GM19193 (cell line): ENCODE measurements around the gene TMCO6.
A peak's percentile ranks its signal among the peaks of the same experiment; 100 is the strongest.

Experiments
- POLR2A ChIP-seq: IDR thresholded peaks from 4 replicates; pipeline ENCODE4 v1.6.1; 2011; ENCODE audit not compliant: insufficient read depth, insufficient read length; ENCODE audit errors: extremely low read depth

Gene TMCO6

DNA sequence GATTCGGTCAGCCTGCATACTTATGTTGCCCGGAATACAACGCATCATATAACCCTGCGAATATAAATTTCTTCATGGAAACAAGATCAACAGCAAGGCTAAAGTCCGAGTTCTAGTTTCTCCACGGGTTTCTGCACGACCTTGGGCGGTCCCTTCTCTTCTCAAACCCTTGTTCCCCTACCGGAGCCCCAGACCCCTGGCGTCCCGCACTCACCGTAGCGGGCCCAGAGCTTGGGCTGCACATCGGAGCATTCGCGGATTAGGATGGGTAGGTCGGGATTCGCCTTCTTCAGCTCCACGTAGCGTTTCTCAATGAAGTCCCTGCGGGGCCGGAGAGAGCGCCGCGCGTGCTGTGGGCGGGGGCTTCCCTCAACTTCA lies 7.8 kb downstream of the TMCO6 start:
- TF ChIP-seq POLR2A: no peak

DNA sequence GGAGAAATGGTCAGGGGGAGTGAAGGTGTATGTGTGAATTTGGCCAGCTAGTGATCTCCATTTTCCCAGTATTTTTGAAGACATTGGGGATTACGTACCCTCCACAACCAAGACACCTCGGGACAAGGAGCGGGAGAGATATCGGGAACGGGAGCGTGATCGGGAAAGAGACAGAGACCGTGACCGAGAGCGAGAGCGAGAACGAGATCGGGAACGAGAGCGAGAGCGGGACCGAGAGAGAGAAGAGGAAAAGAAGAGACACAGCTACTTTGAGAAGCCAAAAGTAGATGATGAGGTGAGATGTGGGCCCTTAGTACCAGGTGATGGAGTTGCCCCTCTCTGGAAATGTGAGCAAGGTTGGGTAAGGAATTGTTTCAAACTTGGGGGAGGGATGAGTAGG lies 19.6 kb downstream of the TMCO6 start:
- no peak for TF ChIP-seq POLR2A

DNA sequence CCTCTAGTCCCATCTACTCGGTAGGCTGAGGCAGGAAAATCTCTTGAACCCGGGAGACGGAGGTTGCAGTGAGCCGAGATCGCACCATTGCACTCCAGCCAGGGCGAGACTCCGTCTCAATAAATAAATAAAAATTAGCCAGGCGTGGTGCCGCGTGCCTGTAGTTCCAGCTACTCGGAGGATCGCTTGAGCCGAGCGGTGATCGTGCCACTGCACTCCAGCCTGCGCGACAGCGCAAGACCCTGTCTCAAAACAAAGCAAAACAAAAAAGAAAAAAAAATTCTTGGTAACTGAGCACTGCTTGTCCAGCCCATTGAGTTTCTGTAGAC lies 24.7 kb downstream of the TMCO6 start:
- TF ChIP-seq POLR2A: no peak

DNA sequence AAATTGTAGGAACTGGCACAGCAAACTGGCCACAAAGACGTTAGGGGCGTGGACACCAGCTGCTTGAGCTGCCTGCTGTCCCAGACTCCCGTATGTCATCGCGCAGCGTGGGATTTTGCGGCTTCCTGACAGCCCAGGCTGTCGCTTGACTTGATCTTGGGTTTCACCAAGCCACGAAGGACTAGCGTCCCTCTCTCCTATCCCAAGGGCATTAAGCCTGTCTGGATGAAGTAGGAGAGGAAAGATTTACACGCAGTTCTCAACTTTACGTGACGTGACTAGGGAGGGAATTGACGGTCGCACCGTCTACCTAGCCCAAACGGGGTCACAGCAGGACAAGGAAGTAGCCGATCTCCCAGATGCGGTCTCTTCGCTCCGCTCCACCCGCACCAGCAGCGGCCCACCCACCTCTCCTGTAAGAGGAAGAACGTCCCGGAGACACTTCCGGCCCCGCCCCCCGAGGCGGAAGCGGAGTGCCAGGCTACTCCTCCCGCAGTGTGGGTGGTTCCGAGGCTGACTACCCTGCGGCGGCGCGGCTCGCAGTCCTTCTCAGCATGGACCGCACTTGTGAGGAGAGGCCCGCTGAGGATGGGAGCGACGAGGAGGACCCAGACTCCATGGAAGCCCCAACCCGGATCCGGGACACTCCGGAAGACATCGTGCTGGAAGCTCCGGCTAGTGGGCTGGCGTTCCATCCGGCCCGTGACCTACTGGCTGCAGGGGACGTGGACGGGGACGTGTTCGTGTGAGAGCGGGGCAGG lies 25.3 kb downstream of the TMCO6 start, which contains the start of gene WDR55:
Gene WDR55 (plus strand): TSS at position 546 of the 761 bp plus-strand sequence. CDS start 9 bp downstream, at position 555.
- TF ChIP-seq POLR2A: peak; percentile 88

DNA sequence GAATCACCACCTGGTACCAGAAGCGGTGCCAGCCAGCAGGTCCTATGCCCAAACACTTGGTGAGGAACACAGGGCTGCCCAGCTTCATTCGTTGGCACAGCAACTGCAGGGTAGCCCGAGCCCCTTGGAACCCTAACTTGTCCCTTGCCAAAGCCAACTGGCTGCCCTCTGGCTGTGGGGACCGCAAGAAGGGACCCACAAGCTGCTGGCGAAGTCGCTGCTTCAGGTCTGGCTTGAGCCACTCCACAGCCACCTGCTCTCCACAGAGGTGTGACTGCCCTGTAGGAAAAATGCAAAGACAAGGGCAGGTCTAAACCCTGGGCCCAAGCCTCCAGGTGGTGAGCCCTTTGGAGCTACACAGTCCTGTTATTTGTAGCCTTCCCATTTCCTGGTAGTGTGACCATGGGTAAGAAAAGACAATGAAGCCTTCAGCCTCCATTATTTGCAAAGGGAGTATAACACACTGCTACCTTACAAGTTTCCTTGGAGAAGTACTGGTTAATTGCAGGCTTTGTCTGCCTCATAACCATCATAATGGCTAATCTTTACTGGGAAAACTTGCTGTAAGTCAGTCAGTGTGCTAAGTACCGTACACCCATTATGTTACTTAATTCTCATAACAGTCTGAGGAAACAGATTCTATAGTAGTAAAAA lies 32.3 kb downstream of the TMCO6 start:
- no peak for TF ChIP-seq POLR2A

DNA sequence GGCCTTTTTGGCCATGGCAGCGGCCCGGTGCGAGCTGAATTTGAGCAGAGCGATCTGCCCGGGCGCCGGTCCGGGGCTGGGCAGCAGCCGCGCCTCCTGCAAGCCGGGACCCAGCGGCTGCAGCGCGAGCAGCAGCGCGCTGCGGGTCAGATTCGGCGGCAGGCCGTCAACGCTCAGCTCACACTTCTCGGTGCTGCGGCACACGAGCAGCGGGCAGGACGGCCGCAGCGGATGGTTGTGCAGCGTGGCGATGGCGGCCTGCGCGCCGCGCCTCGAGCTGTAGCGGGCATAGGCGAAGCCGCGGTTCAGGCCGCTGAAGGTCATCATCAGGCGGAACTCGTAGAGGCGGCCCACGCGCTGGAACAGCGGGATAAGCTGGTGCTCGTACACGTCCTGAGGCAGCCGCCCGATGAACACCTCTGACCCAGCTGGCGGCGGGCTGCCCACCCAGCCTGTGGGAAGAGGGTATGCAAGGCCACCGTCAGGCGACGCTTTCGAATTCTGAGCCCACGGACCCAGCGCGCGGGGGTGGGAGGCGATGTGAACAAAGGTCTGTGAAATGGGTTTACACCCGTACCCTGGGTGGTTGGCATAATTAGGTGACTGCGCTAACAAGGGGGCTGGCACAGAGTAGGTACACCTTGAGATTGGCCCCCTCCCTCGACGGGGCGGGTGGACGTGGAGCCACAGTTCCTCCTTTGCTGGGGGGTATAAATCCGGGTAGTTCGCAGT lies 33.4 kb downstream of the TMCO6 start:
- peak; percentile 17 for TF ChIP-seq POLR2A

DNA sequence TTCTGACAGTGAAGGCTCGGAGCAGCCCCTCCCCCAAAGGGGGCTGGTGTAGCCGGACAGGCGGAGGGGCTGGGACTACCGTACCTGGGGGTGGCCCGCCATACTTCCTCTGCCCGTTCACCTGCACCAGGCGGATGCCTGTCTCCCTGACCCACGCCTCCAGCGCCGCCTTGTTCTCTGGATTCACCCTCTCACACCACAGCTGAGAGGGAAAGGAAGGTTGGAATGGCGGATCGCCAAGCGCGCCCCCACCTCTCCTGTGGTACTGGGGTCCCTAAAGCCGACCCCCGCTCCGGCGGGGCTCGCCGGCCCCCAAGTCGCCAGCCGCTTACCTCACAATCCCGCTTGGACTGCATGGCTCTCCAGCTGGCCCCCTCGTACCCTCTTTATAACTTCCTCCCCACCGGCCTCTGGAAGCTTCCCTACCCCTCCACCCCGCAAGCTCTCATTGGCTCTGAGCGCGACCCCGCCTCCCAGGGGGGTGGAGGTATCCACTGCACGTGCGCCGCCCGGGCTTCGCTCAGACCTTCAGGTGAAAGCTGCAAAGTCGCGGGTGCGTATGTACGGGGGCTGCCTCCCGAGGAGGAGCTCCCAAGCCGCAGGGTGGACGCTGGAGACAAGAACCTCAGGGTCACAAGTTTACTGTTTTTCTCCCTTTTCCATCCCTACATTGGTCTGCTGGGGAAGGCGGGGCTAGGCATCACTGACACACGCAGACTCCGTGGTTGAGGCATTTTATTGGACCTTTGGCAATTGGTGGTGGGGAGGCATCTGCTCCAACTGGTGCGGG lies 34.1 kb downstream of the TMCO6 start, which contains the start of gene DND1:
Gene DND1 (minus strand): TSS at position 390 of the 790 bp plus-strand sequence. CDS start 34 bp downstream, at position 356.
- no peak for TF ChIP-seq POLR2A

DNA sequence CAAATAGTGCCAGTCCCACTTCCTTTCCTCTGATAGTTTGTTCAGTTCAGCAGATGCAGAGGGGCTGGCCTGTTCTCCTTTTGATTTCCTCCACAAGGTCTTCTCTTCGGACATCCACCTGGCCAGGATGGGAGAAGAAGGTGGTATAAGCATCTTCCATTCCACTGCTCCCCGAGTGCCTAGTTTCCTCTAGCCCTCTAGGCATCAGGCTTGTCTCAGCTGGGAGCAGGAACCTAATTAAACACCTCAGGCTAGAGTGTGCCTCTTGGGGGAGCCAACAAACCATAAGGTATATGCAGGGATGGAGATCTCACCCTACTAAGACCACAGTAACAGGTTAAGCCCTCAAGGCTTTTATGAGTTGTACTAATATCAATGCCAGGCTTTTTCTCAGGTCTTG lies 35.0 kb downstream of the TMCO6 start:
- no peak for TF ChIP-seq POLR2A

DNA sequence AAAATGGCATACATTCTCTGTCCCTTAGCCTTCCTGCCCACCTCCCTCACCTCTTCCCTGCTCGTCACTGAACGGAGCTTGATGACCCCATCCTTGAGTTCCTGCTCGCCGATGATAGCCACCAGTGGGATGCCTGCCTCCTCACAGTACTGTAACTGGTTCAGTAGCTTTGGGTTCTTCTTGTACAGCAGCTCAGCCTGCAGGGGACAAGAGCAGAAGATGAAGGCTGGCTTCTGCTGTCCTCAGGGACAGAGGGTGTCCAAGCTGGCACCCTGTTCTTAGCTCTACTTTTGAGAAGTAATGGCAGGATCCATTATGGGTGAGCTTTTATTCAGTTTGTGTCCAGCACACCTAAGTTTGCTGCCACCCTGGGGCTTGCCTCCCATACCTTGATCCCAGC lies 35.4 kb downstream of the TMCO6 start:
- no peak for TF ChIP-seq POLR2A

DNA sequence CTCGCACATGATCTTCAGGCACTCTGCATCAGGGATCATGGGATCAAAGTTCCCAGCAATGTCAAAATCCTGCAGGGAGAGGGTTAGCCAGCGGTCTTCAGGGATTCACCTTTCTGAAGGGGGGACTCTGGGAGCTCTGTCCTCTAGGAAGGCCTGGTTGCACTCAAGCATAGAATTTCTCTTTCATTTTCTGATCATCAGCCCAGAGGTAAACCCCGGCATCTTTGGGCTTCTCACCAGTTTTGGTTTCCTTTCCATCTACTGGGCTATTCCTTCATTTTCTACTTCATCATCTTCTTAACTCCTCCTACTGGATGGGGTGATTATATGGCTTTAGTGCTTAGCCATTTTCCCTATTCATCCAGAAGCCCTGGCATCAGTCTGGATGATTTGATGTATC lies 38.7 kb downstream of the TMCO6 start:
- no peak for TF ChIP-seq POLR2A

DNA sequence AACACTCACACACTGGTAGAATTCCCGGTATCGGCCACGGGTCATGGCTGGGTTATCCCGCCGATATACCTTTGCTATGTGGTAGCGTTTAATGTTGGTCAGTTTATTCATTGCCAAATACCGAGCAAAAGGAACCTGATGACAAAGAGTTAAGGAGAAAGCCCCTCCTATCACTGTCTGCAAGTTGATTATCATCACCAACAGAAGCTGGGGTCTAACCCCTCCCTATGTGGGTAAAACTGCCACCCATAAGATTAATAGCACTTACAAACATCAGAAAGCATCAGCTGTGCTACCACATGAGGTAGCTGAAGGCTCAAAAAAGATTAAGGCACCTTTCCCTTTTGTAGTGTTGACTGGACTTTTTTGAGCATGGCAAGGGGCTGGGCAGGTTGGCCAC lies 39.7 kb downstream of the TMCO6 start:
- no peak for TF ChIP-seq POLR2A

DNA sequence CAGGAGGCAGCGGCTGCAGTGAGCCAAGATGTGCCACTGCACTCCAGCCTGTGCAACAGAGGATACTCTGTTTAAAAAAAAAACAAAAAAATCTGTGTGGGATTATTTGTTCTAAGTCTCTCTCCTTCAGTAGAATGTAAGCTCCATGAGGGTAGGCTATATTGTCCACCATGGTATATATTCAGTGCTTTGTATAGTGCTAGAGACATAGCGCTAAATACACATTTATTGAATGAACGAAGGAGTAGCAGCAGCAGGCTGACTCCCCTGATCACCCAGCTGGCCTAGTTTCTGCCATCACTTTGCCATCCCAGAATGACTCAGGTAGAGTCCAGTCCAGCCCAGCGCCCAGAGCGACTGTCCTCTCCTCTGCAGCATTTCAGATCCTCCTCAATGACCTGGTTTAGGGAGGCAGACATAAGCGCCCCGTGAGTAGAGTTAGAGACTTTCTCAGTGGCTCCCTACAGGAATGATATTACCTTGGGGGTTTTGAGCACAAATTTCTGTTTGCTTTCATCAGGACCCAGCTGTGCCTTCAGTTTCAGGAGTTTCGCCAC lies 51.2 kb downstream of the TMCO6 start:
- no peak for TF ChIP-seq POLR2A

DNA sequence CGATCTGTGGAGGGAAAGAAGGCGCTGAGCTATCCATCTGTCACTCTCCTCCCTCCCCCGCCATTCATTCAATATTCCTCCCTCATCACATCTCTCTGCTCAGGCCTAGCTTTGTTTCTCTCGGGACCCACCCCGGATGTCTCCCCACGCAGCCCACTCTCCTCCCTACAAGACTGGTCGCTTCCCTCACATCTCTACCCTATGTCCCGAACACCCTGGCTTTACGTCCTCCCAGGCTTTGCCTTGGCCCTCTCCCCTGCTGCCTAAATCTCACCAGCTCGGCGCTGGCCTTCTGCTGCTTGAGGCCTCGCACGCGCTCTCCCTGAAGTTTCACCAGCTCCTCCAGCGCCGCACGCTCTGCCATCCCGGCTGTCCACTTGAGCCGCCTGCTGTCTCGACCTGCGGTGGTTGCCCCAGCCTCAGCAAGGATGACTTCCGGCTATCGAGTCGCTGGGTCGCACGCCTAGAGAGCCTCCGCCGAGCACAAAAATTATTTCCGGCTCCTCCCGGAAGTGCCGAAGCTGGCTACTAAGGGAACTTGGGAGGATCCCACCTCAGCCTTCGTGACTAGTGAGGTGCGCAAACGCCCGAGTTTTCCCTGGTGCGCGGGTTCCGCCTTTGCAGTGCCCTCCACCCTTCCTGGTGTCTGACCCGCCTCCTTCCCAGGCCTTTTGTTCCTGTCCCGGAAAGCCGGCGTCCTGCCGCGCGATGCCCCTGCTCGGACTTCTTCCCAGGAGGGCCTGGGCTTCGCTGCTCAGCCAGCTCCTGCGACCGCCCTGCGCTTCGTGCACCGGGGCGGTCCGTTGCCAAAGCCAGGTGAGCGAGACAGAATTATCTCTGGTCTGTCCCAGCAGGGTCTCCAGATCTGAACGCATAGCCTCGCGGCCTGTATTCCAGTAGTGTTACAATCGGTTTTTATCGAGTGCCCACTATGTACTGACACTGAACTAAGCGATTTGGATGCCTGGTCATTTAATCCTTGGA lies 52.0 kb downstream of the TMCO6 start, which contains the start of the genes HARS1 and HARS2:
Gene HARS1 (minus strand): TSS at position 430 of the 984 bp plus-strand sequence. CDS start 66 bp downstream, at position 364.
Gene HARS2 (plus strand): TSS at position 515 of the 984 bp plus-strand sequence. CDS start 194 bp downstream, at position 709.
- TF ChIP-seq POLR2A: peak; percentile 96

DNA sequence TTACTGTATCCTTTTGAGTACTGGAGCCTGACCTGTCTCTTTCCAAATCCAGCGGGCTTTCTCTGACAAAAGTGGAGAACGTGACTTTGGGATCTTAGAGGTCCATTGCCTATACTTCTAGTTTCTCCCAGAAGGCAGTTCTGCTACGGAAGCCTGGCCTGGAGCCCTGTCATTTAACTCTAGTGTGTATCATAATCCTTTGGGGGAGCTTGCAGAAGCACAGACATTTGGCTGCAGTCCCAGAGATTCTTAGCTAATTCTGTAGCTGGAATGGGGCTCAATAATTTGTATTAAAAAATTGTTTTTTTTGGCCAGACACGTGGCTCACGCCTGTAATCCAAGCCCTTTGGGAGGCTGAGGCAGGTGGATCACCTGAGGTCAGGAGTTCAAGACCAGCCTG lies 55.0 kb downstream of the TMCO6 start:
- TF ChIP-seq POLR2A: no peak
